SK-N-MC (cell line): ENCODE data around the gene NEK1.
"Not testable (repeated sequence)": the region's sequence is repeated elsewhere in the genome, so short reads cannot be mapped to it uniquely, and the experiment has no call there.

Experiments used
- EZH2 ChIP-seq: fragments of 200-600 bp; sonication (generic); IDR thresholded peaks from one replicate; pipeline ENCODE4 v1.6.1; 2017; ENCODE audit warnings: antibody characterized with exemption
- POLR2AphosphoS5 ChIP-seq: IDR thresholded peaks from 2 replicates; pipeline ENCODE4 v1.6.1; 2012; ENCODE audit warnings: mild to moderate bottlenecking, low read depth, low read length, borderline replicate concordance

DNA sequence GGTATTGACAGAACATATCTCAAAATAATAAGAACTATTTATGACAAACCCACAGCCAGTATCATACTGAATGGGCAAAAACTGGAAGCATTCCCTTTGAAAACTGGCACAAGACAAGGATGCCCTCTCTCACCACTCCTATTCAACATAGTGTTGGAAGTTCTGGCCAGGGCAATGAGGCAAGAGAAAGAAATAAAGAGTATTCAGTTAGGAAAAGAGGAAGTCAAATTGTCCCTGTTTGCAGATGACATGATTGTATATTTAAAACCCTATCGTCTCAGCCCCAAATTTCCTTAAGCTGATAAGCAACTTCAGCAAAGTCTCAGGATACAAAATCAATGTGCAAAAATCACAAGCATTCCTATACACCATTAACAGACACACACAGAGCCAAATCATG, 159.7 kb downstream of the NEK1 start:
- not testable (repeated sequence) for TF ChIP-seq POLR2AphosphoS5, EZH2
